ENCODE results near the gene C10orf71.

Gene C10orf71

DNA sequence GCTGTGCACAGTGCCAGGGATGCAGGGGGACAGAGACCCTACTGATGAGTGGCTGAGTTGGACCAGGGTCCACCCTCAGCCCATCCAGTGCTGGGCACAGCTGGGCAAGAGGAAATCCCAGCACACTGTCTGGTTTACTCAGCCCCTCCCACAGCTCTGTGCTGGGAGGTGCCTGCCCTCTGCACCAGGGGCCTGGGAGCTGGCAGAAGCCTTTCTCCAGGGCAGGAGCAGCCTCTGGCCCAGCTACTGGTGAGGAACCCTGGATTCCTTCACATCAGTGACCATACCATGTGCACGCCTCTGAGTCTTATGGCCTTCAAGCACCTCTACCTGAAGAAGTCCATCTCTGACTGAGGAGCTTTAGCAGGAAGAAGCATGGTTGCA lies 25.9 kb upstream of the C10orf71 start:
- DNase-seq, result no peak

DNA sequence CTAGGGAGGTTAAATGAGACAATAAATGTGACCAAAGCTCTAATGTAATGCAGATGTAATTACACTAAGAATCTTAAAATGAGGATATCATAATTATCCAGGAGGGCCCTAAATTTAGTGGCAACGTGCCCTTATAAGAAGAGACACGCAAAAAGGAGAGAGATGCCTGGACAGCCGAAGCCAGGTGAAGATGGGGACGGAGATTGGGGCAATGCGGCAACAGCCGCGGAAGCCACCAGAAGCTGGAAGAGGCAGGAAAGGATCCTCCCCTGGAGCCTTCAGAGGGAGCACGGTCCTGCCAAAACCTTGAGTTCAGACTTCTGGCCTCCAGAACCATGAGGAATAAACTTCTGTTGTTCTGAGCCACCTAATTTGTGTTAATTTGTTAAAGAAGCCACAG lies 25.3 kb upstream of the C10orf71 start:
- no peak for DNase-seq

DNA sequence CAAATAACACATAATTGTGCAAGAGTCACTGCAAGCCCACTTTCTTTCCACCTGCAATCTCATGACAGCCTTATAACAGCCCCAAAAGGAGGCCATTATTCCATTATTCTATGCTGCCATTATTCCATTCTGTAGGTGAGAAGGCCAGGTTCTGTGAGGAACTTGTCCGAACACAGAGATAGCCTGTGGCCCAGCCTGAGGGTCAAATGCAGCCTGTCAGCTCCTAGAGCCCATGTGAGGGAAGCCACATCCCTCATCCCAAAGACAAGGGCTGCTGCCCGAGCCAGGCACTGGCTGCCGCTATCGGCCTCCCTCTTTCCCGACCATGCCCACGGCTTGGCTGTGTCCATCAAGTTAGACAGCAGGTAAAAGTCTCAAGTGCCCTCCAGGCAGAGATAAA lies 24.1 kb upstream of the C10orf71 start:
- DNase-seq, result no peak

DNA sequence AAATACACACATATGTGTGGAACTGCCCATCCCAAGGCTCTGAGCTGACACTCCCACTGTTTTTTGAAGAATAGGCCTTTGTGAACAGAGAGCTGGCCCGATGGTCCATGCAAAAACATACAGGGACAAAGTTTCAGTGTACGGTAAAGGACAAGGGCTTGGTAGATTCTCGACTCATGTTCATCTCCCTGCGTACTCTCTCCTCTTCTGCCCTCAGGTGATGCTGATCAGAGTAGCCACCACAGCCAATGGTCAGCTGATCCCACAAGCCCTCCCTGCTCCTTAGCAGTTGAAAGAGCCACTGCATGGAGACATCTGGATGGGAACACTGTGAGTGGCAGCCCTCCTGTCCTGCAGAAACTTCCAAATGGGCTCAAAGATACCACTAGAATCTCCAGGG lies 23.1 kb upstream of the C10orf71 start:
- DNase-seq, result no peak

DNA sequence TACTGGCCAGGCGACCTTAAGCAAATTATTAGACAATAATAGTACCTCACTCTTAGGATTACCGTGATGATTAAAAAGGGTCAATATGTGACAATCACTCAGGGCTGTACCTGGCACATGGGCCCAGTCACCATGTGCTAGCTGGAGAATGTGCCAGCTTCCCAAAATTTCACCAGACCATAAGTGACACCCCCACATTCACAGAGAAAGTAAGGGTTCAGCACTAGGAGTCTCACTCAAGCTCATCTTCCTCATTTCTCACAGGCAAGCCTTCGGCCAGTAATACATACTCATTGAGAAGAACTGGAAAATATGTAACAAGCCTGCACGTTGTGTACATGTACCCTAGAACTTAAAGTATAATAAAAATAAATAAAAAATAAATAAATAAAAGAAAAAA lies 22.4 kb upstream of the C10orf71 start:
- no peak for DNase-seq

DNA sequence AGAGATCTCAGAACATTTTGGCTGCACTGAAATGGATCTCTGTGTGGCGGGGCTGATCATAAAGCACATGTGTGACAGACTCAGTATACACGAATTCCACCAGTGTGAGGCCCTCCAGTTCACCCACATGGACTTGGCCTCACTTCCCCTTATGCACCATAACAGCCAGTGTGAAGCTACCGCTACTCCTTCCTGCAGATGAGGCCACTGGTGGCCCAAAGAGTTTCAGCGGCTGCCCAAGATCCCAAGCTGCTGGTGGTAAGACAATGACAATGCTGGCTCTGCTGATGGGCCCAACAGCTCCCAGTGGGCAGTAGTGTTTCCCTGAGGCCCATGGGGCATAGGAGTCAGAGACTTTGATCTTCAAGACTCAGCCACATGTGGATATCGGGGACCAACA lies 21.0 kb upstream of the C10orf71 start:
- DNase-seq, result no peak

DNA sequence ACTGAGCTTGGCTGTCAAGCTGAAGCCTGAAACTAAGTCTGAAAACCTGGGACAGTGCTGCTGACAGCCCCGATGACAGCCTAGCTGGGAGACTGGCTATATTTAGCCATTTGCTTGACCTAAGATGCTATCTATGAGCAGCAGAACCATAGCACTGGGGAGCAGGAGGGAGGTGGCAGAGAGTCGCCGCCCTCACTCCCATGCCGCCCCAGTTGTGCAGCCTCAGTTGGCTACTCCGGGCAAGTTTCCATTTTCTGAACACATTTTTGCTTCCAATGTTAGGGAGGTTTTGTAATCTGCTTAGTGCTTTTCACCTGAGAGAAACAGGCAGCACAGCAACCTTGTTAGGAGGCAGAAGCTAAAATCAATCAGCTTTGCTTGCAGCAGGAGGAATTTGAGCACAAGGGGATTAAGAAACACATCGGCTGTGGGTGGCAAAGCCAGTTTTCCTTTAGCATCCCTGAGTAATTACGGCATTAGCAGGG lies 20.4 kb upstream of the C10orf71 start:
- no peak for DNase-seq

DNA sequence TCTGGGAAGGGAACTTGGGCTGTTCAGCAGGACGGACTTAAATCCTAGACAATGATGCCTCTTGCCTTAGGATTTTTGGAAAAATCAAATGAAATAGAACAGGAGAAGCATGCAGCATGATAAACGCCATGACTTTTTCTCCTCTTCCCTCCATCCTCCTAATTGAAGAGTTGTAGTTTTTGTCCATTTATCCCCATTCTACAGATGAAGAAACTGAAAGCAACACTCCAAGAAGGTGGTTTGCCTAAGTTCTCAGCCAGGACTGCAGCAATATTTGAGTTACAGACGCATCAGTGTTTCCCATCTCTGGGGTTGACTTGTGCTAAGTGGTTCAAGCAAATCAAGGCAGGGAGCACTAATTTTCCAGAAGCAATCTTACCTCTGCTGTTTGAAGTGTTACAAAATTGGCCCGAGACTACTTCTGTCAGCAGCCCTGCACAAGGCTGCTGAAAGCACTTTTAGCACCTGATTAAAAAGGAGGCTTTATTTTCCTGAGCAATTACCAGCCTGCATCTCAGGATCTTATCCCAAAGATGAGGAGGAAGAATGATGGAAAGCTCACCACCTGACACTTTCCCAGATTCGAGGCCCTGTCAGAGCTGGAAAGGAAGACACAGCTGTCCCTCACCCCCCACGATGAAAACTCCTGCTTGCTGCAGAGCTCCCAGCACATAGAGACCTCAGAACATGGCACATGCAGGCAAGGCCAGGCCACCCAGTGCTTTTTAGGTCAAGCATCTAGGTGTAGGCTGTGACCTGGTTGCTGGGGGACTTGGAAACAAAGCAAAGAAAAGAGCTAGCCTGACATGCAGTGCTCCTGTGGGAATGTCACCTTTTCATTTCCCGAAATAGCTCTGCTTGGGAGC lies 19.7 kb upstream of the C10orf71 start:
- no peak for DNase-seq

DNA sequence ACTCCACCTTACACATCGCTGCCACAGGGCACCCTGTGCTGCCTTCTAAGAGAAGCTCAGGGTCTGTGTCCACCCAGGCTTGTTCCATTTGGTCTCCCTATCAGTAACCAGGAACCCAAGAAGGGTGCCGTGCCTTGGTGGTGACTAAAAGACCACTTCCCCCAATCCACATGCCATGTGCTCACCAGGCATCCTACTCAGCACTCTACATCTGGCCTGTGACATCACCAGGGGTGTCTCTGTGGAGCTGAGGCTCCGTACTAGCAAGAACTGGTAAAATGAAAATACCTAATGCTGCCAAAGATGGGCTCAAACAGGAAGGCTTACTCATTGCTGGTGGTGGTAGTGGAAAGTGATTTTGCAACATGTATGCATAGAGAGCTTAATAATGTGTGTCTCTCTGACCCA lies 19.0 kb upstream of the C10orf71 start:
- no peak for DNase-seq

DNA sequence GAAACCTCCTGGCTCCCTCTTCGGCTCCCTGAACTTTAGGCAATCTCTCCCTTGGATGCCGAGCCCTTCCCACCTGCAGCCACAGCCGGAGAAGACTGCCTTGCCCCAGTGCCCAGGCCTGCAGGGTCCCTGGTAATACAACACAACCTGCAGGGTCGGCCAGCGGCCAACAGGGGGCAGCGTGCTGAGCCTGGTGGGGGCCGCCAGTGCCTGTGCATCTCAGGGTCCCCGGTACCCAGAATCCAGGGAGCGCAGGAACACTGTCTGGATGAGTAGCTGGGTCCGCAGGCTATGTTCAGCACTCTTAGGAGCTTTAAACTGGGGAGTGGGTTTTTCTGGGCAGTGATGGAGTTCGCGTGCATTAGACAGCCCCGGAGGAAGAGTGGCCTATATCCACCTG lies 17.5 kb upstream of the C10orf71 start:
- no peak for DNase-seq

DNA sequence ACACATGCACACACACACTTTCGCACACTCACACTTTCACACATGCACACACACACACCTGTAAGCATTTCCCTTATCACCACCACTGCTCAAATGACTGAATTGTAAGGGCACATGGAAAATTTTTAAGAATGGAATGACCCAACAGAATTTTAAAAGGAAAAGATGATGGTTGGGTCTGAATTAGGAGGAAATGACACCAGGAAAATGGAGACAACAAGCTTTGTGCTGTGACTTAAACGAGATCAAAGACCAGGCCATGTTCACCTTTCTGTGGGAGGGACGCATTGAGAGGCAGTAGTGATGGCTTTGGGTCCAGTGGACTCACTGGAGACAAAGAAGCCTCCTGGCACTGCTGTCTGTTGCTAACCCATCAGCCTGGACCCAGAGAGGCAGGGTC lies 16.7 kb upstream of the C10orf71 start:
- DNase-seq, result no peak

DNA sequence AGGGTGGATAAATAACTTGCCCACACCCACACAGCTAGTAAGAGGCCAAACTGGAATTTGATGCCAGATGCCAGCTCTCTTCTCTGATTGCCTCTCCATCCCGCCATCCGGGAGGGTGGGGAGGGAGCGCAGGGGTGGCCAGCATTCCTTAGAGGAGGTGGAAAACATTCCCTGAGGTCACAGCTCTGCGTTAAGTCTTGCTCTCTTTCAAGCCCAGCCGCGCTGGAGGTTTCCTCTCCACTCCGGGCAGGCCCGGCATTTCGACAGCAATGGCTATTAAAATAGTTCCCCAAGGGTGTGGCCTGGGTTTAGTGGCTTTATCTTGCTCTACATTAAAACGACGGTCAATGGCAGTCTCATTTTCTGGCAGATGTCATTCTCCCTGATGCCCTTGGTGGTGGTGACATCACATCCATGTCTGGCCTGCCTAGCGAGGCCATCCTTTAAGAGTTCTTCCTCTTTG lies 16.1 kb upstream of the C10orf71 start:
- no peak for DNase-seq

DNA sequence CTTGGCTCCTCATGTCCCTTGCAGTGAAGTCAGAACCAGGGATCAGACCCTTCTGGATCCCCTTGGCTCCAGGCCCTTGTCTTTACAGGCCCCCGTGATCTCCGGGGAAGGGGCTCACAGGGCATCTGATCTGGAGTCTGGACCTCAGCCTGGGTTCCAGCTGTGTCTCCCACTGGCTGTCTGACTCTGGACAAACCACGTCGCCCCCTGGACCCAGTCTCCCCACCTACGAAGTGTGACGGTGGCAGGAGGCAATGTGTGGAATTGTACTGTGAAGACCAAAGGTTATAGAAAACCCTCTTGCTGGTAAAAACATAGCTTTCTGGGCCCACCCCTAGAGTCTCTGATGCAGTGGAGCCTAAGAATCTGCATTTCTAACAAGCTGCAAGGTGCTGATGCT lies 15.5 kb upstream of the C10orf71 start:
- DNase-seq, result no peak

DNA sequence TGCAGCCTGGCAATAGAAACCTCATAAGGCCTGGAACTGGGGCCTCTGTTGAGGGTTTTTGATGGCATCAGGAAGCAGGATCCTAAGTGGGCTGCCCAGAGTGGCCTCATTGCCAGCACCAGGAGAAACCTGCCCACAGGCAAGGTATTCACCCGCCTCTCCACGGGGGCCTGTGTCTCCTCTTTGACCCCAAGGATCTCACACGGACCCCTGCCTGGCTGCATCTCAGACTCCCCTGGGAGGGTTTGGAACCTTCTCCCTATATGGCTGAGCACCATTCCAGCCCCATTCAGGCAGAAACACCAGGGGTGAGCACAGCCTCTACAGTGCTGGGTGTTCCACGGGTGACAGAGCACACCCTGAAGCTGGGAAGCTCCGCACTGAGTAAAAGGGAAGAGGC lies 14.6 kb upstream of the C10orf71 start:
- DNase-seq, result no peak

DNA sequence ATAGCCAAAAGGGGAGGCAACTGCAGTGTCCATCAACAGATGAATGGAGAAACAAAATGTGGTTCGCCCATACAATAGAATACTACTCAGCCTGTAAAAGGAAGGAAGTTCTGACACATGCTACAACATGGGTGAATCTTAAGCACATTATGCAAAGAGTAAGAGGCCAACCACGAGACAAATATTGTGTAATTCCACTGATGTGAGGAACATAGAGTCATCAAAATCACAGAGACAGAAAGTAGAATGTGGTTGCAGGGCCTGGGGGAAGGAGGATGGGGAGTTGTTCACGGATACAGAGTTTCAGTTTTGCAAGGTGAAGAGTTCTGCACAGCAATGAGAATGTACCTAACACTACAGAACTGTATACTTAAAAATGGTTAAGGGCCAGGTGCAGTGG lies 13.7 kb upstream of the C10orf71 start:
- no peak for DNase-seq

DNA sequence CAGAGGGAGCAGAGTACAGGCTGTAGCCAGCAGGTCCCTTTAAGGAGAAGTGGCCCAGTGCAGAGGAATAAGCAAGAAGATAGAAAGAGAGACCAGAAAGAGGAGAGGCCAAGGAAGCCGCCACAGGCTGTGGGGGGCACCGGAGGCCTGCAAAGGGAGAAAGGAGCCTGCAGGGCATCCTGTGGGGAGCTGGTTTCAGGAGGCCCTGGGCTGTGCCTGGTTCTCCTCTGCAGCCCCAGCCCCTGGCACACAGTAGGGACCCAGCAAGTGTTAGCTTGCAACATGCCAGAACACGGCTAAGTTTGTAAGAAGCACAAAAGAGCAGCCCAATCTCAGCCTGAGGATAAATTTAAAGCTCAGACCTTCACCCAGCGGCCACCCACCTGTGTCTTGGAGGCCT lies 12.3 kb upstream of the C10orf71 start:
- no peak for DNase-seq

DNA sequence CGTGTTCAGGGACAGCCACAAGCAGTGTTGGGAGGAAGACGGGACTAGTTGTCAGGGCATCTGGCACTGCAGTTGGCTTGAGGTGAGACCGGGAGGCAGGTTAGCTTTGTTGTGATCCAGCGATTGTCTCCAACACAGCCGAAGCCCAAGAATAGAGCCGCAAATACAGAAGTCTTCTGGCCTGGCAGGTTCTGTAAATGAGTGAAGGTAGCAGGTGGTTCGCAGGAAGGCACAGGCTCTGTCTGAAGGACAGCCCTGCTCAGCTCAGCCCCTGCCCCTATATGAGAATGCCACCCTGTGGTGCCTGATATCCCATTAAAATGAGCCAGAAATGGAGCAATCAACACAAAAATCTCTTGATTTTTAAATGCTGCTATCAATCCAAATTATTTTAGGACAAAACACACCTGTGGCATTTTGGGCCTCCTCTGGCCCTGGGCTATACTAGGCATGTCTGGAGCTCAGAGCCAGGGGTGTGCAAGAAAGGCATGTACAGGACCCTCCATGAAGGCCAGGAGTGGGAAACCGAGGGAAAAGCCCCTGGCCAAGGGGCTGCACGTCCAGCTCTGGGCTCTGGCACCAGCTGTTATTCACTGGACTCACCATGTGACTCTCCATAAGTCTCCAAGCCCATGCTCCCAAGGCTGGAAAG lies 11.2 kb upstream of the C10orf71 start:
- DNase-seq, result no peak

DNA sequence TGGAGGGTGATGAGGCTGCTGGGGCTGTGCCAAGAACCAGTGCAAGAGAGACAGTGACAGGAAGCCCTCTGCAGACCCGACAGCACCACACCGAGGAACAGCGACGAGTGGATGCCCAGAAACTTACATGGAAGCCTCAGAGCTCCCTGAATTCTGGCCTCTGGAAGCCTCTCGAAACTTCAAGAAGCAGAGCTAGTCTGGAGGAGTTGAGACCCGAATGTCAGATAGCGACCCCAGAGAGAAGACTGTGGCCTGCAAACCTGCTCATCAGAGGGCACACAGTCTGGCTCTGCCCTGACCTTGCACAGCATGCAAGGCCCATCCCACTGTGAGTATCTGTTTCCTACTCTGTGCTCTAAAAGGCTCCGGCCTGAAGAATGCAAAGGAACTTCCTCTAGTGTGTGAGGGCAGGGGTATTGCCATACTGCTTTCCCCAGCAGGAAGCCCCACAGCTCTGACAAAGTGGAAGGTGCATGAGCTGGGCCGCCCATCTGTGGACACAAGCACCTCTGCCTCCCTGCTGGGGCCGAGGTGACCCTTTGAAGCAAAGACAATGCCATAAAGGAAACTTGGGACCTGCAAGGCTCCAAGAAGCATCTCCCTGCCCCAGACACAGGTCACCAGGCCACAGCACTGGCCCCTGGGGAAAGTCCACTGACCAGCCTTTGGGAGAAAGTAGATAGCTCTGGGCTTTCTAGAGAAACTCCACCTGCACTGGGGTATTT lies 10.5 kb upstream of the C10orf71 start:
- DNase-seq, result no peak

DNA sequence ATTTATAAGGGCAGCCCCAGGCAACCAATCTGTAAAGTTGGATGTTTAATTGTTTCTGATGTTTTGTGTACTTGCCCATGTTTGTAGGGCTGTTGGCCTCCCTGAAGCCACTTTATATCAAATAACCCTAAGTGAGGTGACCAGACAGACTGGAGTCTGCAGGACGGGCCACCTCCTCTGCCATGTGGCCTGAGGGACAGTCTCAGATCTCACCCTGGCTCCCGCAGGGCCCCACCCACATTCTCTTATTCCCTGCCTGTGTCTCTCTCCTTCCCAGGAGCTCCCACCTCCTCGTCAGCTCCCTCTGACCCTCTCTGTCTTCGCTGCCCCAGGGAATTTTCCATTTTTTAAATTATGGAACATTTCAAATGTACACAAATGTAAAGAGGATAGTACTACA lies 9.5 kb upstream of the C10orf71 start:
- no peak for DNase-seq

DNA sequence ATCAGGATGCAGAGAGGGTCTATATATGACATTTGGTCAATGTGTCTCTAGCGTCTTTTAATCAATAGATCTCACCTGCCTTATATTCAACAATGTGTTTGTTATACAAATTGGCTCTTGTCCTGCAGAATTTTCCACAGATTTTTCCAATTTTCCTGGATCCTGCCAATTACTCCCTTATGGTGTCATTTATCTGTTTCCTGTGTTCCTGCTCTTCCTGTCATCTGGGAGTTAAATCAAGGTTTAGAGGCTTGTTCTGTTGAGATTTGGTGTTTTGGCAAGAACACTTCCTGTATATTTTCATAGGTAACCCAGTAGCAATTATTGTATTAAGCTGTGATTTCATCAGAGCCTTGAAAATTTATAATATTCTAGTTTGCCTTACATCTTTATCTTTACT lies 8.8 kb upstream of the C10orf71 start:
- no peak for DNase-seq

DNA sequence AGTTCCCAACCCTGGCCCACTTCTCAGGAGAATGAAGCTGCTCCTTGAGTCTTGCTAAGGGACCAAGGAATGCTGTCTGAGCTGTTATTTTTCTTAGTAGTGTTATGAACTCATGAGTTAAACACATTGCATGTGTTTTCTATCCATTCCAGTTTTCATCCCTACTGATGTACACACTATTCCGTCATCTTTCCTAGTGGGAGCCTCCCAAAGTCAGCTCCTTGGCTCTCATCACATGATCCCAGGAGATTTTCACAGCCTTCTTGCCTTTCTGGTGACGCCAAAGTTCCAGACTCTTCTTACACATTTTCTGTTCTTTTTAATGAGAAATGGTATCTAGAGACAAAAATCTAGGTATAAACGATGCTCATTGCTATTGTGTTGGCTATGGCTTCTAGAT lies 8.4 kb upstream of the C10orf71 start:
- DNase-seq, result no peak

DNA sequence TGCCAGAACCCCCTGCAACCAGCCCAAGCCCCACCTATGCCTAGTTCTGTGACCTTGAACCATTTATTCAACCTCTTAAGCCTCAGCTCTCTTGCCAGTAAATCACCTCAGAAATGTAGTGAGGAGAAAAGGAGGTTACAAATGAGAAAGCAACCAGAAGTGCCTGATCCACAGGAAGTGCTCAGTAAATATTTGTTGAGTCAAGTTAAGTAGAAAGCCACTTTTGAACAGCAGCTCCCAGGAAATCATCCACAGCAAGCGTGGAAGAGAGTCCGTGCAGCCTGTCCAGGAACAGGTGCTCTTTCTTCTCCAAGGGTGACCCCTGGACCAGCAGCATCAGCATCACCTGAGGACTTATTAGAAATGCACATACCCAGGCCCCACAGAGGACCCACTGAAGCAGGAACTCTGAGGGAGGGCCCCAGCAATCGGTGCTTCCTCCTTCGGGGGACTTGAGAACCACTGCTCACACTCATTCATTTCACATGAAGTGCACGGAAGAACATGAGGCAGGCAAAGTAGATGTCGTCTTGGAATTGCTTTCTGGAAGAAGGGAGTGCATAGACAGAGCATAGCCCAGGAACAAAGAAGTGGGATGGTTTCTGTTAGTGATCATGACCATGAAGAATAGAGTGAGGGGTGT lies 6.3 kb upstream of the C10orf71 start:
- no peak for DNase-seq

DNA sequence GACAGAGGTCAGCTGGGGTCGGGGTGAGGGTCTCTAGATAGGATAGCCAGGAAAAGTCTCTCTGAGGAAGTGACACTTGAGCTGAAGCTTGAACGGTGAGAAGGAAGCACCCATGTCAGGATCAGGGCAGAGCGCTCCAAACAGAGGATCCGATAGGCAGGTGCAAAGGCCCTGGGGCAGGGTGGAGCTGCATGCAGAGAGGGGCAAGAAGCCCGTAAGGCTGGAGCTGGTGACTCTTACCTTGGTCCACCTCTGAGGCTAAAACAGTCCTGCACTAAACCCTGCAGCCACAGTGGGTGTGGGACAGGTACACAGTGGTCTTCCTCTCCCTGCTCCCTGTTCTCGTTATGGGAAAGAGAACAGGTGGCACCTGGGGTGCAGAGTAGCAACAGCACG lies 5.8 kb upstream of the C10orf71 start:
- DNase-seq, result no peak

All from 8988T (cell line).